CD4-positive, alpha-beta T cell (primary cell): ENCODE measurements around the gene PTPRE. TPM values are rescaled to one million over a fixed set of nuclear protein-coding genes. Genes with fewer than 3 reads are reported as not detected.

ENCODE experiments used
- ATAC-seq: fragments of 200-7000 bp; cut with Tn5 transposase; one replicate; pipeline ENCODE4 v1.10.0; 2022; ENCODE audit warnings: mild to moderate bottlenecking; ENCODE audit not compliant: poor library complexity
- CTCF ChIA-PET: fragments of 350-600 bp; sonication (Branson Sonifier 250); formaldehyde crosslinking; loops from one replicate; lab custom pipeline; 2021; ENCODE audit warnings: antibody characterized with exemption, inconsistent platforms; lab: Charles Lee
- POLR2A ChIA-PET: fragments of 350-600 bp; sonication (Branson Sonifier 250); formaldehyde crosslinking; loops from one replicate; lab custom pipeline; 2021; ENCODE audit warnings: antibody characterized with exemption, inconsistent platforms; lab: Charles Lee
- DNase-seq, 14 experiments: peaks; one replicate each; pipeline ENCODE4 v3.0.0-alpha.2; 2013 to 2020; ENCODE audit warnings: mixed read lengths in 2 of 14
- H3K27ac ChIP-seq, 2 donors: one replicate each; pipeline versions ENCODE4 v1.5.1 to v1.7.0; 2013; ENCODE audit warnings: low read length in 2 of 2, low read depth in 1 of 2, mild to moderate bottlenecking in 1 of 2
- H3K27me3 ChIP-seq, 2 experiments: 1 replicate in 1 of 2; 2 replicates in 1 of 2; pipeline versions ENCODE4 v1.6.1 to v1.7.0; 2013; ENCODE audit warnings: low read length in 2 of 2, control low read depth in 1 of 2, mild to moderate bottlenecking in 1 of 2, moderate library complexity in 1 of 2; ENCODE audit not compliant: insufficient read depth in 2 of 2, control insufficient read depth in 1 of 2
- H3K36me3 ChIP-seq: one replicate; pipeline ENCODE4 v1.6.1; 2013; ENCODE audit warnings: low read length, control low read depth; ENCODE audit not compliant: insufficient read depth
- H3K4me1 ChIP-seq: one replicate; pipeline ENCODE4 v1.6.1; 2013; ENCODE audit warnings: low read length, control low read depth; ENCODE audit not compliant: insufficient read depth
- H3K4me3 ChIP-seq: one replicate; pipeline ENCODE4 v1.5.1; 2013; ENCODE audit warnings: mild to moderate bottlenecking, low read length, moderate library complexity
- H3K9me3 ChIP-seq, 2 experiments: 1 replicate in 1 of 2; 2 replicates in 1 of 2; pipeline versions ENCODE4 v1.6.1 to v1.7.0; 2013; ENCODE audit warnings: low read length in 2 of 2, mild to moderate bottlenecking in 2 of 2, control low read depth in 1 of 2, moderate library complexity in 1 of 2; ENCODE audit not compliant: control insufficient read depth in 1 of 2, insufficient read depth in 1 of 2
- H3K27ac Mint-ChIP-seq: one replicate; pipeline ENCODE4 v1.8.0; 2020; ENCODE audit warnings: mixed read lengths
- H3K27me3 Mint-ChIP-seq: one replicate; pipeline ENCODE4 v1.8.0; 2021; ENCODE audit warnings: mixed read lengths
- H3K36me3 Mint-ChIP-seq: one replicate; pipeline ENCODE4 v1.8.0; 2021; ENCODE audit warnings: low read depth, mixed read lengths
- H3K4me1 Mint-ChIP-seq: one replicate; pipeline ENCODE4 v1.8.0; 2021; ENCODE audit warnings: low read depth, mixed read lengths
- H3K4me3 Mint-ChIP-seq: one replicate; pipeline ENCODE4 v1.8.0; 2020; ENCODE audit warnings: mild to moderate bottlenecking, mixed read lengths
- H3K9me3 Mint-ChIP-seq: one replicate; pipeline ENCODE4 v1.8.0; 2020; ENCODE audit warnings: mixed read lengths
- CTCF ChIP-seq: fragments of 200-600 bp; IDR thresholded peaks from one replicate; pipeline ENCODE4 v1.8.0; 2022; ENCODE audit warnings: antibody characterized with exemption, mild to moderate bottlenecking
- intact Hi-C, 2 experiments: fragments of 100-400 bp; cut with DNase I in 1 of 2; cut with micrococcal nuclease in 1 of 2; formaldehyde crosslinking; loops; one replicate each; pipeline versions ENCODE4 v1.15.1 to v1.9.0; 2023 to 2025; cut with DNase I, micrococcal nuclease
- total RNA-seq, 174 experiments: library from RNA in 2 of 174; stranded (reverse) in 2 of 174; gene quantifications; one replicate each; pipeline ENCODE4 v1.2.3 and lab custom pipeline; 2021 to 2026

PTPRE gene
- total RNA-seq, 2 experiments from 2014 or later = 47.6 to 55.1 TPM

- Mint-ChIP-seq H3K9me3 (no peaks in the 10 kb centered on the region), H3K27me3 (peaks cover 8% of the 10 kb centered on the region), H3K4me1 (peaks cover 15% of the 10 kb centered on the region), H3K27ac (no peak overlapping the region), H3K36me3 (no peaks in the 10 kb centered on the region), H3K4me3 (no peak overlapping the region)
- intact Hi-C loops = no loop called here
- POLR2A ChIA-PET = no interaction called here
- Histone ChIP-seq H3K27me3 (no peaks in the 10 kb centered on the region), H3K4me3 (no peak overlapping the region), H3K27ac (no peak overlapping the region), H3K4me1 (peaks cover 15% of the 10 kb centered on the region), H3K9me3 (no peaks in the 10 kb centered on the region), H3K36me3 (no peaks in the 10 kb centered on the region)
- TF ChIP-seq CTCF = no peak
- DNase-seq (no peak), ATAC-seq (no peak)
- CTCF ChIA-PET = no interaction called here
These were observed 29.2 kb upstream of the PTPRE start for GRCh38 chr10:127877699-127878098.

- no peak overlapping the region for H3K27ac Mint-ChIP-seq
- ChIA-PET CTCF (no interaction called here), POLR2A (no interaction called here)
- H3K9me3 ChIP-seq = no peaks in the 10 kb centered on the region
- H3K27ac ChIP-seq = no peak overlapping the region
- no peaks in the 10 kb centered on the region for H3K36me3 ChIP-seq
- H3K36me3 Mint-ChIP-seq = no peaks in the 10 kb centered on the region
- TF ChIP-seq CTCF = no peak
- no peaks in the 10 kb centered on the region for H3K27me3 ChIP-seq
- DNase-seq (peak in 2 of 14 experiments; percentile 31 to 34), ATAC-seq (no peak)
- H3K27me3 Mint-ChIP-seq = peaks cover 6% of the 10 kb centered on the region
- H3K4me1 Mint-ChIP-seq = peaks cover 15% of the 10 kb centered on the region
- peaks cover 15% of the 10 kb centered on the region for H3K4me1 ChIP-seq
- H3K4me3 ChIP-seq = no peak overlapping the region
- H3K4me3 Mint-ChIP-seq = no peak overlapping the region
- intact Hi-C loops = no loop called here
- no peaks in the 10 kb centered on the region for H3K9me3 Mint-ChIP-seq
These were observed 28.3 kb upstream of the PTPRE start for GRCh38 chr10:127878475-127879055.

GRCh38 chr10:127880557-127880956 is 26.3 kb upstream of the PTPRE start:
- no peaks in the 10 kb centered on the region for H3K36me3 ChIP-seq
- Mint-ChIP-seq H3K36me3 (no peaks in the 10 kb centered on the region), H3K27ac (peak overlapping the region; percentile 20), H3K4me3 (no peak overlapping the region), H3K27me3 (no peaks in the 10 kb centered on the region), H3K4me1 (peaks cover 15% of the 10 kb centered on the region), H3K9me3 (no peaks in the 10 kb centered on the region)
- DNase-seq (peak in 3 of 14 experiments; percentile 28 to 37 (median 36)), ATAC-seq (no peak)
- intact Hi-C loops = no loop called here
- CTCF ChIA-PET = no interaction called here
- peaks cover 15% of the 10 kb centered on the region for H3K4me1 ChIP-seq
- POLR2A ChIA-PET = no interaction called here
- no peaks in the 10 kb centered on the region for H3K27me3 ChIP-seq
- no peak for TF ChIP-seq CTCF
- H3K4me3 ChIP-seq = no peak overlapping the region
- H3K9me3 ChIP-seq = no peaks in the 10 kb centered on the region
- no peak overlapping the region for H3K27ac ChIP-seq
